Right atrium auricular region (tissue), 2 donors: ENCODE results near the gene PPP1R9B. TPM values are rescaled to one million over a fixed set of nuclear protein-coding genes. Genes with fewer than 3 reads are reported as not detected.

ENCODE experiments used
- DNase-seq: peaks from one replicate; pipeline ENCODE4 v3.0.0-alpha.2; 2019; ENCODE audit warnings: low spot score
- H3K27ac ChIP-seq, 2 donors: fragments of 200-600 bp; sonication (generic); 1 replicate in 1 of 2; 2 replicates in 1 of 2; pipeline ENCODE4 v1.5.1; 2016 to 2019
- H3K27me3 ChIP-seq, 2 donors: fragments of 200-600 bp; sonication (generic); one replicate each; pipeline versions ENCODE4 v1.5.1 to v1.6.0; 2017 to 2019
- H3K36me3 ChIP-seq: fragments of 200-600 bp; sonication (generic); one replicate; pipeline ENCODE4 v1.5.1; 2016
- H3K4me1 ChIP-seq, 2 donors: fragments of 200-600 bp; sonication (generic); one replicate each; pipeline versions ENCODE4 v1.5.1 to v1.6.0; 2017 to 2019
- H3K4me3 ChIP-seq, 2 donors: fragments of 200-600 bp; sonication (generic); 1 replicate in 1 of 2; 2 replicates in 1 of 2; pipeline ENCODE4 v1.5.1; 2017 to 2019; ENCODE audit warnings: mild to moderate bottlenecking in 1 of 2, moderate library complexity in 1 of 2
- H3K9me3 ChIP-seq, 2 donors: fragments of 200-600 bp; sonication (generic); one replicate each; pipeline ENCODE4 v1.5.1; 2019
- CTCF ChIP-seq, 2 donors: fragments of 200-600 bp; sonication (generic); IDR thresholded peaks; one replicate each; pipeline ENCODE4 v1.5.1; 2019; ENCODE audit warnings: antibody characterized with exemption in 2 of 2
- total RNA-seq, 2 donors: library from RNA; depleted of rRNA; stranded (reverse); fragments of >200 nt; gene quantifications; one replicate each; pipeline ENCODE4 v1.1.0, GENCODE V29; 2016

The PPP1R9B gene
- total RNA-seq, 2 donors from 2014 or later = 16.9 to 24.2 TPM

GRCh38 chr17:50161911-50162288 is 11.4 kb upstream of the PPP1R9B start:
- H3K27ac ChIP-seq = peak overlapping the region in 1 of 2 donors; percentile 81
- H3K4me3 ChIP-seq = no peak overlapping the region
- H3K27me3 ChIP-seq = no peaks in the 10 kb centered on the region
- H3K36me3 ChIP-seq = no peaks in the 10 kb centered on the region
- peaks cover 0 to 39% of the 10 kb centered on the region in 2 donors for H3K4me1 ChIP-seq
- DNase-seq = no peak
- TF ChIP-seq CTCF (IDR thresholded peaks at IDR 0.05) = no peak
- H3K9me3 ChIP-seq = no peaks in the 10 kb centered on the region

GRCh38 chr17:50161023-50161910 is 10.8 kb upstream of the PPP1R9B start:
- Histone ChIP-seq H3K9me3 (no peaks in the 10 kb centered on the region), H3K27ac (peak overlapping the region; percentile 67 to 81), H3K4me1 (peaks cover 0 to 39% of the 10 kb centered on the region in 2 donors), H3K36me3 (no peaks in the 10 kb centered on the region), H3K27me3 (no peaks in the 10 kb centered on the region), H3K4me3 (peak overlapping the region; percentile 43 to 58)
- DNase-seq = peak; percentile 93
- peak; percentile 82 to 96 for TF ChIP-seq CTCF (IDR thresholded peaks at IDR 0.05)

GRCh38 chr17:50157891-50158290 is 7.4 kb upstream of the PPP1R9B start:
- H3K4me3 ChIP-seq = no peak overlapping the region
- no peaks in the 10 kb centered on the region for H3K27me3 ChIP-seq
- H3K9me3 ChIP-seq = no peaks in the 10 kb centered on the region
- H3K27ac ChIP-seq = peak overlapping the region in 1 of 2 donors; percentile 32
- peaks cover 0 to 43% of the 10 kb centered on the region in 2 donors for H3K4me1 ChIP-seq
- H3K36me3 ChIP-seq = no peaks in the 10 kb centered on the region
- no peak for DNase-seq
- no peak for TF ChIP-seq CTCF (IDR thresholded peaks at IDR 0.05)

- H3K36me3 ChIP-seq = no peaks in the 10 kb centered on the region
- H3K27ac ChIP-seq = peak overlapping the region; percentile 94 to 95
- peaks cover 0 to 46% of the 10 kb centered on the region in 2 donors for H3K4me1 ChIP-seq
- H3K9me3 ChIP-seq = no peaks in the 10 kb centered on the region
- H3K4me3 ChIP-seq = no peak overlapping the region
- no peak for TF ChIP-seq CTCF (IDR thresholded peaks at IDR 0.05)
- no peaks in the 10 kb centered on the region for H3K27me3 ChIP-seq
- no peak for DNase-seq
Observed at GRCh38 chr17:50155115-50155819, 4.8 kb upstream of the PPP1R9B start.

GRCh38 chr17:50154604-50155003 is 4.1 kb upstream of the PPP1R9B start:
- TF ChIP-seq CTCF (IDR thresholded peaks at IDR 0.05) = no peak
- no peak for DNase-seq
- Histone ChIP-seq H3K4me3 (no peak overlapping the region), H3K27ac (peak overlapping the region; percentile 94 to 95), H3K4me1 (peaks cover 0 to 48% of the 10 kb centered on the region in 2 donors), H3K27me3 (no peaks in the 10 kb centered on the region), H3K36me3 (no peaks in the 10 kb centered on the region), H3K9me3 (no peaks in the 10 kb centered on the region)
